ENCODE measurements around the gene SLC66A1.

- TF ChIP-seq CTCF (IDR thresholded peaks at IDR 0.05; ENCODE audit: borderline replicate concordance, extremely low read depth, low read length, poor library complexity, severe bottlenecking) (no peak), EZH2 (IDR thresholded peaks at IDR 0.05; ENCODE audit: borderline replicate concordance, low read depth, low read length, severe bottlenecking) (no peak)
These were observed 27.2 kb downstream of the SLC66A1 start for GRCh38 chr1:19339214-19339861.

Data from DND-41 (cell line).